Right ventricle myocardium superior (tissue), 1 donor: Measurements from ENCODE around the gene BBS12. TPM values are rescaled to one million over a fixed set of nuclear protein-coding genes. Genes with fewer than 3 reads are reported as not detected.
"Not testable (repeated sequence)": the region's sequence is repeated elsewhere in the genome, so short reads cannot be mapped to it uniquely, and the experiment has no call there.

ENCODE experiments used
- ATAC-seq: fragments of 200-7000 bp; cut with Tn5 transposase; one replicate; pipeline ENCODE4 v1.9.1; 2020; ENCODE audit warnings: mild to moderate bottlenecking; ENCODE audit not compliant: poor library complexity
- DNase-seq: peaks from one replicate; pipeline ENCODE4 v3.0.0-alpha.2; 2020
- intact Hi-C: fragments of 100-400 bp; cut with DNase I; formaldehyde crosslinking; loops from one replicate; pipeline ENCODE4 v1.11.2; 2022
- total RNA-seq: library from RNA; stranded (reverse); fragmentation: NEBNext Ultra II Directional; extraction: Animal tissue kit (Norgen Biotek cat#: 25700); gene quantifications from one replicate; pipeline ENCODE4 v1.2.1, GENCODE V29; 2021
- donor health status: DM: no; HTN: yes; CAD: no; lungs with severe emphysema.

BBS12 gene
- total RNA-seq, 1 donor from 2014 or later, result 4.9 TPM

DNA sequence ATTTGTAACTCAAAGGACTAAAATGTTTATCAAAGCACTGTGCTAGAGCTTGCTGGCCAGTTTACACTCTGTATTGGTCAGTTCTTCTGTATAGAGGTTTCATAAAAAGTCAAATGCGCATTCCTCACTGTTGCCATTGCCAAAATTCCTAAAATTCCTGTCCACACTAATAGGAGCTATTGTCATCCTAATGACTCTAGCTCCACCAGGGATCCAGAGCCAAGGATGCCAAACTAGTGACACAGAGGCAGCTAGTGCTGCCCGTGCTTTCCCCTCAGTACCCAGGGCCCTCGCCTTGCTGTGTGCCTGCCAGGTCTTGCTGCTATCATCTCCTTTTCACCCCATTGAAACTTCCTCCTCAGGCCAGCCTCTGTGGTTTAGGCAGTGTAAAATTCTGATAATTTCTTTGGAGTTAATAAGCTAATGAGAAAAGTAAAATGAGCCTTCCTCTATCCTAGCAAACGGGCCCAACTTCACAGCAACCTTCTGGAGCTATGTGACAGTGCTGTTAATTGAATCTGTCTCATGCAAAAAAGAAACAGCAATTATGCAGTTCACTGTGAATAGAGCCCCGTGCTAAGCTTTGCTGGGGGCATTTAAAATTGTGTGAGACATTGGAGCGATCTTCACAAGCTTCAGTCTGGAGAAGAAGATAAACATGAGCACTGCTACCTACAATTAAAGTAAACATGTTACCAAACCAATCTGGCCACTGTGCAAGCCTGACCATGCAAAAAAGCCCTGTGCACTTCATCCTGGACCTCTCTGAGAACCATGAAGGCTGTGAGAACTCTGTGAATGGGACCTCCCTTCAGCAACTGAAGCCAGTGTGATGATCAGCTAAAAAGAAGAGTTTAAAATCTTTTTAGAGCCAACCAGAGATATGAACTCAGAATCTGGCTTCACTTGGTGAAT lies 51.1 kb downstream of the BBS12 start:
- intact Hi-C loops, result no loop called here
- DNase-seq (peak; percentile 78), ATAC-seq (peak; percentile 99)

DNA sequence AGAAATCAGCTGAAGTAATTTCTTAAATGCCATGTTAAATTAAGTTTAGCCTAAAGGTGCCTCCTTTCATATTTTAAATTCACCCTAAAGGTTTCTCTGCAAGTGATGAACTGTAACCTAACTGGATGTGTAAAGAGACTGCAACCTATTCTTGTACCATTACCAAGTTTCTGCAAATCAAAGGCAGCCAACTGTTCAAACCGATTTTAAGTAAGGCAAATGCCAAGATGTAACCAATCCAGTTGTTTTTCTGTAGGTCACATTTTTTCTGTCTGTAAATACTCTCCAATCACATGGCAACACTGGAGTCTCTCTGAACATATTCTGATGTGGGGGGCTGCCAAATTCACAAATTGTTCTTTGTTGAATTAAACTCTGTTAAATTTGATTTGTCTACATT lies 51.8 kb downstream of the BBS12 start:
- intact Hi-C loops, result no loop called here
- no peak for DNase-seq
- peak; percentile 42 for ATAC-seq

DNA sequence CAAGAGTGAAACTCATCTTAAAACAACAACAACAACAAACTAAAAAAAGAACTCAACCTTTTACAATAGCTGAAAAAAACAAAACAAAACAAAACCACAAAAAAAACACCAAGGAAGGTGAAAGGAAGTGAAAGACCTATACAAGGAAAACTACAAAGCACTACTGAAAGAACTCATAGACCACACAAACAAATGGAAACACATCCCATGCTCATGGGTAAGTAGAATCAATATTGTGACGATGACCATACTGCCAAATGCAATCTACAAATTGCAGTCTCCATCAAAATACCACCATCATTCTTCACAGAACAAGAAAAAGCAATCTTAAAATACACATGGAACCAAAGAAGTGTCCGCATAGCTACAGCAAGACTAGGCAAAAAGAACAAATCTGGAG lies 52.6 kb downstream of the BBS12 start:
- intact Hi-C loops, result no loop called here
- no peak for ATAC-seq
- no peak for DNase-seq

DNA sequence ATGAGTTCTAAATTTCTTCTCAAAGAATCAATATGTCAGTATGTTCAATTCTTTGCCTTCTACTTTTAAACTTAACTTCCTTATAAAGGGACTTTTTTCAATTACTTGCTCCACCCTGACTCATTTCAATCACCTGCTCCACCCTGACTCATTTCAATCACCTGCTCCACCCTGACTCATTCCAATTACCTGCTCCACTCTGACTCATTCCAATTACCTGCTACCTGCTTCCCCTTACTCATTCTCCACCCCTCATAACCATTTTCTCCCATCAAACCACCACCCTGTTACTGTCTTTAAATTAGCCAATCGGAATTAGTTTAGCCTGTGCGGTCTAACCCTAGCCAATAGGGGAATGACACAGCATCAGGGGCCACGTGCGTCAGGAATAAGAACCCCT lies 53.8 kb downstream of the BBS12 start:
- ATAC-seq, intact Hi-C loops: not testable (repeated sequence)

DNA sequence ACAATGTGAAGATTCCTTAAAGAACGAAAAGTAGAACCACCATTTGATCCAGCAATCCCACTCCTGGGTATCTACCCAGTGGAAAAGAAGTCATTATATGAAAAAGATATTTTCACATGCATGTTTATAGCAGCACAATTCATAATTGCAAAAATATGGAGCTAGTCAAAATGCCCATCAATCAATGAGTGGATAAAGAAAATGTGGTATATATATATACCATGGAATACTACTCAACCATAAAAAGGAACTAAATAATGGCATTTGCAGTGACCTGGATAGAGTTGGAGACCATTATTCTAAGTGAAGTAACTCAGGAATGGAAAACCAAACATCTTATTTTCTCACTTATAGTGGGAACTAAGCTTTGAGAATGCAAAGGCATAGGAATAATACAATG lies 54.4 kb downstream of the BBS12 start:
- intact Hi-C loops, ATAC-seq, DNase-seq: not testable (repeated sequence)

More for the DNA sequence above, 53.8 kb downstream of the BBS12 start:
- not testable (repeated sequence) for DNase-seq

DNA sequence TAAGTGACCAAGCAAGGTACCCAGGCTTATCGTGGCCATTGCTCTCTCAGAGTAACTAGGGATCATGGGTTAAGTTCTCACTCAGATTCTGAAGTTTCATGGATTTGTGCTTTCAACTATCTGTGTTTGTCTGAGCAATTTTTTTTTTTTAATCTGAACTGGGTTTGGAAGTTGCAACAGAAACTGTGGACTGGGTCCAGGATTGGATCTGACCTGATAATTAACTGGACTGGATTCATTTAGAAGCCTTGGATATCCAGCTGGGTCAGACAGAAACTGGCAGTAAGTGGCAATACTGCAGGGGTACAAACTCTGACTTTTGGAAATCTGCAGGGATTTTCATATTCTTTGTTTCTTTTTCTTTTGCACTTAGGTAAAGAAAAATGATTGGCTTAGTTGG lies 55.4 kb downstream of the BBS12 start:
- DNase-seq (no peak), ATAC-seq (no peak)
- intact Hi-C loops, result no loop called here

DNA sequence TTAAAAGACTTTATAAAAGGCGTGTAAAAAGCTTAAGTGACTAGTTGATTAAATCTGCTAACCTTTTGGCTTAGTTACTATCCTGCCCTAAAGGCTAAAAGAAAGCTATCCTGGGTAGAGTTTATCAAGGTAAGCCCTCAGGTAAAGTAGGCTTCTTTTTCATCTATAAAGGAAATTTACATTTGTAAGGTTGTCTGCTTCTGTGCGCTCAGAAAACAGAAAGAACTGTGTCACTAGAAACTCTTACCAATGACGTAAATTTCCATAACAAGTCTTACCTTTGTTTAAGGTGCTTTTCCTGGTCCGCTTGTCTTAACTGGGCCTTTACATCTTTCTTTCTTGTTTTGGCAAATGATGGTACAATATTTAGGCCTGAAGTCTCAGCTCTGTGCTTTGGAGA lies 56.4 kb downstream of the BBS12 start:
- no peak for ATAC-seq
- intact Hi-C loops, result no loop called here
- DNase-seq, result no peak

DNA sequence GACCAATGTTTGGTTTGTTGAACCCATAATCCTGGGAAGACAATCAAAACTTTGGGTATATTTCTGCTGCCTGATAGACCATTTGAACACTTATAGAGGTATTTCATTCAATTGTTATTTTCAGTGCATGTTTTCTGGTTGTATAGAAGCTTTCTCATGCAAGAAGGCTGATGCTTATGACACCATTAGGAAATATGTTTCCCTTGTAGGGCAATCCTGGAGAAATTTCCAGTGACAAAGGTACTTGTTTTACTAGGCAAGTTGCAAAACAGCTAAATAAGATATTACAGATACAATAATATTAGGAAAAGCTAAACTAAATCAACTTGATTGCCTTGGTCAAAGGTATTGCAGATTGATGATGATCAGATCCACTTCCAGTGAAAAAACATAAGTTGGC lies 61.3 kb downstream of the BBS12 start:
- ATAC-seq (no peak), DNase-seq (no peak)
- intact Hi-C loops, result no loop called here

Other genes with a start within 250 kb of the BBS12 start
- not detected for gene IL21, start 111.6 kb upstream of the BBS12 start, total RNA-seq
- 4.9 TPM for gene FGF2, start 94.1 kb downstream of the BBS12 start, total RNA-seq
- 16.1 TPM for gene NUDT6, start 189.9 kb downstream of the BBS12 start, total RNA-seq